ENCODE data around the gene PPP1R13L.

Gene PPP1R13L

DNA sequence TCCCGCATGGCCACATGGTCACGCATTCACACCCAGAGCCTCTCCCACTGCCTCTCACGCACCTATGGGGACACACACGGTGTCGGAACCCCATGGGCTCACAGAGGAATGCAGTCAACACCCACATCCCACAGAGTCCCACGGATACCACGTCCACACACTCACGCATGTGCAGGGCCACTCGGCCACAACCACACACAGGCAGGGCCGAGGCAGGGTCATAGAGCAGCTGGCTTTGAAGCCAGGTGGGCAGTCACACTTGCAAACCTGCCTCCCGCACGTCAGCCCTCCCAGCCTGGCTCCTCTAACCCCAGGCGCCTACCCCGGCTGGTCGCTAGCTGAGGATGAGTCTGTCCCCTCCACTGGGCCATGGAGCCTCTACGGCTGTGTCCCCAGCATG, 42.6 kb downstream of the PPP1R13L start:
- no peak for DNase-seq

DNA sequence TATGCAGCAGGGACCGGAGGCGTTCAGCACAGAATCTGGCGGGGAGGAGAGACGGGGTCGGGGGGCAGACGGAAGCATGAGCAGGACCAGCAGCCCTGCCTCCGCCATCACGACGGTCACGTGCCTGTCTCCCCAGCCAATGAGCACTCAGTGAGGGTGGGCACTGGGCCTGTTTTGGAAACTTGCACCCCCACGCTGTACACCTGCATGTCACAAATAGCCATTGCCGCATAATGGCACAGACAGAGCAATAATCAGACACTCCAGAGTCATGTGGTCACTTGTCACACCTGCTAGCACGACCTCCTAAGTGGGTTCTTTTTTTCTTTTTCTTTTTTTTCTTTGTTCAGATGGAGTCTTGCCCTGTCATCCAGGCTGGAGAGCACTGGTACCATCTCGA, 43.3 kb downstream of the PPP1R13L start:
- DNase-seq, result no peak

GRCh38 chr19:45358213-45358792, 46.6 kb downstream of the PPP1R13L start:
- no peak for DNase-seq

GRCh38 chr19:45357445-45357783, 47.5 kb downstream of the PPP1R13L start:
- DNase-seq, result no peak

DNA sequence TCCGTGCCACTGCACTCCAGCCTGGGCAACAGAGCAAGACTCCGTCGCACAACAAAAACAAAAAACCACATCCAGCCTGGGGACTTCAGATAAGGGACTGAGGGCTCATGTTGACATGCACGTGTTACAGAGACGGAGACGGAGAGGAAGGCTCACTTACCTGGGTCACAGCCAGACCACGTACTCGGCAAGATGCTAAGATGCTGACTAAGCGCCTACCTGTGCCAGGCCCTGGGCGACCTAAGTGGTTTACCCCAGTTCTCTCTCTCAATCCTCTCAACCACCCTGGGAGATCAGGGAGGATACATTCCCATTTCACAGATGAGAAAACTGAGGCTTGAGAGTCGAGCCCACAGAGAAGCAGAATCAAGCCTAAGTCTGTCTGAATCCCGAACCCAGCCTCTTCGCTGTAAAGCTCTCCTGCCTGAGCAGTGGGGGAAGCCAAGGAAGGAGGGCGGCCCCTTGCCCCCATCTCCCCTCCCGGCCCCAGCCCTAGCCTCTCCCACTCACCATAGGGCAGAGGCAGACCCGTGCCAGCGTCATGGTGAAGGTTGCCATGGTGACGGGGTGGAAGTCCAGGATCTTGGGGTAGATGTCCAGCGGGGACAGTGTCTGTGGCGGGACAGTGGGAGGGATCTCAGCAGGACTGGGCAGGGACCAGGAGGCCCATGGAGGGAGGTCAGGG, 48.0 kb downstream of the PPP1R13L start:
- DNase-seq, result no peak

- DNase-seq, result no peak
Observed at GRCh38 chr19:45355910-45356309, 49.0 kb downstream of the PPP1R13L start.

DNA sequence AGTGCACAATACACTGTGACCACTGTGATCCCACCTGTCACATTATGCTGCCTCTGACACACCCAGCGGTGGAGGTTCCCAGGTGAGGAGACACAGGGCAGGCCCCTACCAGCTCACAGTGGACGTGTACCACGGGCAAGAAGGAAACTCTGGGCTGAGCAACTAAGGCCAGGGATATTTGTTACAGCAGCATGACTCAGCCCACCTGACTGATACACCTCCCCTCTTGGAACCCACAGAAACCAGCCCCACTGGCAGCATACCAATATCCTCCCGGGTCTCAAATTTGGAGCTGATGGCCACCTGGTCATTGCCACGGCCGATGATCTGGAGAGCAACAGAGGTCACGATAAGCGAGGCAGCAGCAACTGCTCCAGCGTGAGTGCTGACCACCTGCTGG, 49.5 kb downstream of the PPP1R13L start:
- DNase-seq, result no peak

DNA sequence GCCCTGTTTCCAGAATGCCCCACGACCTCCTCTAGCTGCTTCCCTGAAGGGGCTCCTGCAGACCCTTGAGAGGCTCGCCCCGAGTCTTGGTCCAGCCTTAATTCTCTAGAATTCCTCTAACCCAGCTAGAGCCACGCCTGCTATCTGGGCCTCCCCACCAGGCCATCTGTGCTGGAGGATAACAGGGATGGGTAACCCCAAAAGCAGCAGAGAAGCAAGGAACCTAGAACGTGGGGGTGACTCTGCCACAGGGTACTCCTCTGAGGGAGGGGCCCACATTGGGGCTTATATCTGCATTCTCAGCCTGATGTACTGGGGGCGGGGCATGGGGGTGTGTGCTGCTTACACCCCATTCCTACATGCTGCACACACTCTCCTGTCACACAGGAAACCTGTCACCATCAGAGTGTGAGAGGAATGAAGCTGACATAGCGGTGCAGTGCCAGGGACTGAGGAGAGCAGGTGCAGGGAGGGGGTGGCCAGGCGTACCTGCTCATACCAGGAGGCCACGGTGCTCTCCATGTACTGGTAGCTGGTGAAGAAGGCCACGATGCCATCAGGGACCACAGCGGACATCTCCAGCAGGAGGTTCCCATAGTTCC, 50.5 kb downstream of the PPP1R13L start:
- DNase-seq, result no peak

DNA sequence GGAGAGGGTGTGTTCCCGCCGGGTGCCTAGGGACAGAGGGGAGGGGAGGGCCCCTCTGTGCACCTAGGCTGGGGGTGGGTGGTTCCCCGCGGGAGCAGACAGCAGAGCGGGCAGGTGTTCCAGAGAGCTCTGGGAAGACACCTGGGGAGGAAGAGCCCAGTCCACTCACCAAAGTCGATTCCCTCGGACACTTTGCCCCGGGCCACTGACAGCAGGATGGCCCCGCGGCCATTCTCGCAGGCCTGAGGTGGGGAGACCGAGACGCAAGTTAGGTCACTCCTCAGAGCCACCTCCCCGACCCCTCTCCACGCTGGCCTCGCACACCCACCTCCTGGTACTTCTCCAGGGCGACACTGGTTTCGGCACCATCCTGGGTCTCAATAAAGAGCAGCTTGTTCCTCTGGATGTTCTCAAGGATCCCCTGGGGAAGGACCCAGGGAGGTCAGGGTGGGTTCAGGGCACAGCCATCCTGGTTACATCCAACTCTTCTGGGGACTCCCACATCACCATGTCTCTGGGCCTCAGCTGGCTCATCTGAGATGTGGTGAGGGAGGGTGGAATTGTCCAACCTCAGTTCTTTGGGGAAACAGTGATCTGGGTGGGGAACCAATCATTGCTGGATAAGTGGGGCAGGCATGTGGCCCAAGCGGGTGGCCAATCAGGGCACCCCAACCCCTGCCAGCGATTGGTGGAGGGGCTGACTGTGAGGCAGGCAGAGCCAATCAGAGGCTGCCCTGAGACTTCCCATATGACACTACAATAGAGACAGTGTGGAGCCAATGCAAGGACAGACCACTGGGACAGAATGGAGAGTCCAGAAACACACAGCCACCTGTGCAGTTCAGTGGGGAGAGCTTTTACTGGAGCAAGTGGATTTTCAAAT, 51.7 kb downstream of the PPP1R13L start:
- DNase-seq, result no peak

DNA sequence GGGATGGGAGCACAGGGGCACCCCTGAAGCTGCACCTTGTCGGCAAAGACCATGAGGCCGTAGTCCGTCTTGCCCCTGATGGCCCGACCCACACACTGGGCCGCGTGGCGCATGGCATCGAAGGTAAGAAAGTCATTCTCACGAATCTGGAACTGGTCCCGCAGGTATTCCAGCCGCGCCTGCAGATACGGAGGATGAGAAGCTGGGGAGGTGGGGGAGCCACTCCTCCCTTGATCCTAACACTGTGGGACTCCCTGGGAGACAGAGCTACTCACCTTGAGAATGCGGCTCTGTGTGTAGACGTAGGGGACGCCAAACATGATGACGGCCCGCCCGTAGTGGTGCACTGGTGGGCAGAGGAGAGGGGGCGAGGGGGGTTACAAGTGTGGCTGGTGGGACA, 52.4 kb downstream of the PPP1R13L start:
- no peak for DNase-seq

GRCh38 chr19:45352062-45352461, 52.8 kb downstream of the PPP1R13L start:
- DNase-seq, result no peak

DNA sequence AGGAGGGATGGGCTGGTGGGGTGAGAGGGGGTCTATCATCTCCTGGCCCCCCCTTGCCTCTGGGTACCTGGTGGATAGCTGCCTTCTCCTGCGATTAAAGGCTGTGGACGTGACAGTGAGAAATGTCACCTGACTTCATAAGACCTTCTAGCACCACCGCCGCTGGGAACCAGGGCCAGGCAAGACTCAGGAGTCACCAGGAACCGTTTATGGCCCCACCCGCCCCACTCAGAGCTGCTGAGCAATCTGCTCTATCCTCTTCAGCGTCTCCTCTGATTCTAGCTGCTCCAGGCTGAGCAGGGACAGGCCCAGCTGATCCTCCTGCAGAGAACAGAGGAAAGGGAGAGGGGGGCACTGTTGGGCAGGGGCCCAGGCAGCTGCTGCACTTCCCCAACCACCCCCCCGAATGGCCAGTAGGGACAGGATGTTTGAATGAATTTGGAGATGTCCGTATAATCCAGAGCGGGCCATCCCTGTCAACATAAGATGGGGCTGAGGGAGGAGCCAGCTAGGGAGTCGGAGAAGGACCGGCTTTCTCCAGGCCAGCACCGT, 53.4 kb downstream of the PPP1R13L start:
- DNase-seq, result no peak

DNA sequence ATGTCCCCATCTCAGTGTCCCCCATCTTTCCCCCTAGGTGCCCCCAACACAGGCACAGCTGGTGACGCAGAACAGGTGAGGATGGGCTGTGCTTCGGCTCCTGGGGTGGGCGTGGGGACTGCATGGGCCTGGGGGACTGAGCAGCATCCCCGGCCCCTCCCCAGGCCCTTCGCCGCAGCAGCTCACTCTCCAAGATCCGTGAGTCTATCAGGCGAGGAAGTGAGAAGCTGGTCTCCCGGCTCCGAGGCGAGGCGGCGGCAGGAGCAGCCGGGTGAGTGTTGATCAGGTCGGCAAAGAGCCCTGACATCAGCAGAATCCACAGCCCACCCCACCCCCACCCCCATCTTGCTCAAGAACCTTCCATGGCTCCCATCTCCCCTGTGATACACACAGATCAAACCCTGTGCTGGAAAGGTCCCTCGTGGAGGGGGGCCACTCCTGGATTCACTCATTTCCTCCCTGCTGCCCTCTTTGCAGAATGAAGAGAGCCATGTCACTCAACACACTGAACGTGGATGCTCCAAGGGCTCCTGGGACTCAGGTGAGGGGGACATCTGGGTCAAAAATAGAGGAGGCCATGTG, 54.3 kb downstream of the PPP1R13L start:
- no peak for DNase-seq

DNA sequence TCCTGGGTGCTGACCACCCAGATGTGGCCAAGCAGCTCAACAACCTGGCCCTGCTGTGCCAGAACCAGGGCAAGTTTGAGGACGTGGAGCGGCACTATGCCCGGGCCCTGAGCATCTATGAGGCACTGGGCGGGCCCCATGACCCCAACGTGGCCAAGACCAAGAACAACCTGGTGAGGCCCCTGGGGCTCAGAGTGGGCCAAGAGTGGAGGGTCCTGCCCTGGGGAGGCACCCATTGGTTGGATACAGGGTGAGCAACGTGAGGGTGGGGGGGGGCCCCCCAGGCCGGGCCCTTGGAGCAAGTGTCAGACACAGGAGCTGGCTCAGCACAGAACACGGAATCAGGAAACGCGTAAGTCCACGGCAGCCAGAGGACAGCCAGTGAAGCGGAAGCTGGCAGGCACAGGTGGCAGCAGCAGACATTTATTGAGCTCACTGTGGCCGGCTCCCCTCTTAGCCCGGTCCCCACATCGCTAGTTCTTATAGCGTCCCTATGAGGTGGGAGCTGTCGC, 55.4 kb downstream of the PPP1R13L start:
- DNase-seq, result no peak

DNA sequence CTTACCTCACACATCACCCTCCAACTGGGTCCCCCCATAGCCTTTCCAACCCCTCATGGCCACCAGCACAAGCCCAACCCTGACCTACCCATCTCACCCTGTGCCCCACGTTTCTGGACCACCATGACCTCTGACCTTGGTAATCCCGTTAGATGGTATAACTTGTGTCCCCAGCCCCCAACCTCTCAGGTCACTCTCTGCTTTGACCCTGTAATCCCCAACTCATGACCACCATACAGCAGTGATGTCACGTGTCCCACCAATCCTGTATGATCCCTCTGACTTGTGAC, 55.8 kb downstream of the PPP1R13L start:
- DNase-seq, result no peak

DNA sequence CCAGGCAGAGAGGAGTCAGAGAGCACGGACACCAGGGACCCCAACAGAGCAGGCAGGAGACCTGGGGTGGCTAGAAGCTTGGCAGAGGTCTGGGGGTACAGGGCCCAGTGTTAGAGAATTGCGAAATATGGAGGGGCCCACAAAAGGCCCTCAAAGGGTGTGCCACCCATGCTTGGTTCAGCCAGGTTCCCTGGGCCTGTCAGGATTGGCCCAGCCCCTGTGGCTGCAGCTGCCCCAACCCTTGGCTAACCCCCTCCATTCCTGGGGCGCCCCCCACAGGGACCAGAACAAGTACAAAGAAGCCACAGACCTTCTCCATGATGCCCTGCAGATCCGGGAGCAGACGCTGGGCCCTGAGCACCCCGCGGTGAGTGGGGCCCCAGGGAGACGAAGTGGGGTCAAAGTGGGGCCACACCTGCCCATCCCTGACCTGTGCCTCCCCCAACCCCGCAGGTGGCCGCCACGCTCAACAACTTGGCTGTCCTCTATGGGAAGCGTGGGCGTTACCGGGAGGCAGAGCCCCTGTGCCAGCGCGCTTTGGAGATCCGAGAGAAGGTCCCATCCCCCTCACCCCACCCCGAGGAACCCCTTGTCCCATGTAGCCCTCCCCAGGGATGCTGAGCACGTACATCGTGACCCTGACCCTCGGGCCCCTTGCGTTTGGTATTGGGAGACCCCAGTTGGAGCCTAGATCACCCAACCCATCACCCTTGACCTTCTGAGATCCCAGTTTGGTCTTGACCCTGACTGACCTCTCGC, 56.3 kb downstream of the PPP1R13L start:
- no peak for DNase-seq

- no peak for DNase-seq
Observed at GRCh38 chr19:45347570-45348366, 57.1 kb downstream of the PPP1R13L start.

DNA sequence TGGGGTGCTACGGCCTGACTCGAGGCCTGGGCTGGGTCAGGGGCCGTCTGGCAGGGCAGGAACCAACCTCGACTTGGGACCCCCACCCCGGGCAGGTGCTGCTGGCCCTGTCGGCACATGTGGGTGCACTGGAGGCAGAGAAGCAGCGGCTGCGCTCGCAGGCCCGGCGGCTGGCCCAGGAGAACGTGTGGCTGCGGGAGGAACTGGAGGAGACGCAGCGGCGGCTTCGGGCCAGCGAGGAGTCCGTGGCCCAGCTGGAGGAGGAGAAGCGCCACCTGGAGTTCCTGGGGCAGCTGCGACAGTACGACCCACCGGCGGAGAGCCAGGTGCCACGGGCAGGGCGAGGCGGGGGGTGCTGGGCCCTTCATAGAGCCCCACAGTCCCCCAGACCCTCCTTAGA, 58.4 kb downstream of the PPP1R13L start:
- peak in 1 of 2 experiments; percentile 27 for DNase-seq

GRCh38 chr19:45345506-45345860, 59.4 kb downstream of the PPP1R13L start:
- no peak for DNase-seq

- no peak for DNase-seq
Observed at GRCh38 chr19:45344621-45345505, 60.0 kb downstream of the PPP1R13L start.

All from NCI-H446 (cell line).